ENCODE measurements around the gene ZNF320.
"Not testable (repeated sequence)": the region's sequence is repeated elsewhere in the genome, so short reads cannot be mapped to it uniquely, and the experiment has no call there.

The ZNF320 gene

DNA sequence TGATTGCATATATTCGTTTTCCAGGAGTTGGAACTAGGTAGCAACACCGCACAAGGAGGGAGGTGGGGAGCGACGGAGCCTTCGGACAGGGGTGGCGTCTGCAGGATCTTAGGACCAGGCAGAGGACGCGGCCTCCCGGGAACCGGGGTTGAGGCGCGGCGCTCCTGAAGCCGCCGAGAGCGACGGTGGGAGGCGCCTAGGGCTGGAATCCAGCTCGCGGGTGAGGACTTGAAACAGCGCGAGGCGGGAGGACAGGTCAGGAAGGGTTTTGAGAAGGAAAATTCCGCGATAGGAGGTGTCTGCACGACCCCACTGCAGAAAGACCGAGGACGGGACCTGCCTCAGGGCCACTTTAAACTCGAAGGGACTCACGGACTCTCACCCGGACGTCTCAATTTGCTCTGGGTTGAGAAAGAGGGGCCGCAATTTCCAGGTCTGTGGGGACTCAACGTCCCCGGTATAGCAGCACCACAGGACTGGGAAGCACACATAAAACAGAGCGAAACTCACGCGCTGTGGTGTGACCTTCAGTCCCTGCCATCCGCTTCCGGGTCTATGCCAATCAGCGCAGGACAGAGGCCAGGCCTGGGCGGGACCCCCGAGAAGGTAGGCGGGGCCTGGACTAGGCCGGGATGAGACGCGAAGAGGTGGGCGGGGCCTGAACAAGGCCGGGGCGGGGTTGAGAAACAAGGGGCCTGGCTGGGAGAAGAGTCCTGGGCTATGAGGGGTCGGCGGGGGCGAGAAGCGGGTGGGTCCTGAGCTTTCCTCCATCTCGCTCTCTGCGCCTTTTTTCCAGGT lies at the start of gene ZNF320:
Gene ZNF320, minus strand, starts transcription at position 498 of the 798 bp plus-strand sequence. CDS start 7,380 bp downstream, outside the sequence.
- DNase-seq = peak; percentile 87 to 93

DNA sequence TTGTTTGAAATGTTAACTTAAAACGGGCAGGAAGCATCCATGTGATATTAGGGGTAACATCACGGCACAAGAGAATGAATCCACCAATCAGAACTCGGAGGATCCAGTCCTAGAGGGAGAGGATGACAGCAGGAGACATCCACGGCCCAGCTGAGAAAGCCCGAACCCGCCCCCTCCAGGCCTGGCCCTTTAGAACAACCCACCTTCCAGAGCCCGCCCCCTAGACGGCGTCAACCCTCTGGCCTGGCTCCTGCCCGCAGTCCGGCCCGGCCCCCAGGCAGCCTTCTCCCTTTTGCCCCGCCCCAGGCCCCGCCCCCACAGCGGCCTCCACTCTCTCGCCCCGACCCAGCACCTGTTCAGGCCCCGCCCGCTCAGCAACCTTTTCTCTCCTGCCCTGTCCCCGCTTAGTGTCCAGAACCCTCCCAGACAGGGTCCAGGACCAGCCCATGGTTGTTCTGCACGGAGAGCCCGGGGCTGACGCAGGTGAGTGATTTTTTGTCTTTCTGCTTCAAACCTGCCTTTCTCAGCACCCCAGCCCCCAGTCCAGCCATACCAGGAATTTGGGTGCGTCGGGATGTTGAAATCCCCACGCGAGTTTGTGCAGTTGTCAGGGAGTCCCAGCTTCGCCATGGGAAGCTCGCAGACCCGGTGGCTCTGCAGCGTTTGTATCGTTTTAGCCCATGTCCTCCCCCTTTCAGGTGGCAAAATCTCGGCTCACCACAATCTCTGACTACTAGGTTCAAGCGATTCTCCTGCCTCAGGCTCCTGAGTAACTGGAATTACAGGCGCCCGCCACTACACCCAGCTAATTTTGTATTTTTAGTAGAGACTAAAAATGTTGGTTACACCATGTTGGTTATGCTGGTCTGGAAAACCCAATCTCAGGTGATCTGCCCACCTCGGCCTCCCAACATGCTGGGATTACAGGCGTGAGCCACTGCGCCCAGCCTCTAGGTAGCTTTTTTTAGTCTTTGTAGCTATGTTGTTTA lies 49.2 kb upstream of the ZNF320 start:
- no peak for DNase-seq

DNA sequence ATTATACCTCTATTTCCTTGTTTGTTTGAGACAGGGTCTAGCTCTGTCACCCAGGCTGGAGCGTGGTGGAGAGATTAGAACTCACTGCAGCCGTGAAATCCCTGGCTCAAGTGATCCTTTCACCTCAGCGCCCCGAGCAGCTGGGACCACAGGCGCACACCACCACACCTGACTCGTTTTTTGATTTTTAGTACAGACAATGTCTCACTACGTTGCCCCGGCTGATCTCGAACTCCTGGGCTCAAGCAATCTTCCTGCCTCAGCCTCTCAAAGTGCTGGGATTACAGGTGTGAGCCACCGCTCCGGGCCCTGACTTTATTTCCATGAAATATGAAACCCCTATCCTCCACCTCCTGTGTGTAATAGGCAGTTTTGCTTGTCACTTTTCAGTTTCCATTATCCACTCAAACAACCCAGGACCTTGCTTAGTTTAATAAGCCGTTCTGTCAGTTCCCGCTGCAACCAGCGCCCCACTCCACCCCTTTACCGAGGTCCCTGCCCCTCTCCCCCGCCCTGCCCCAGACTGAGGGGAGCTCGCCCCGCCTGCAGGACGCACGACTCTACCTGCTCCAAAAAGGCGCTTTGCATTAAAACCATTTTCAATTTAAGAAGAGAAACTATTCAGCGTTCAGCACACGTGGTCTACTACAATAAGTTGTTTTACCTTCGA lies 48.4 kb upstream of the ZNF320 start:
- no peak for DNase-seq

DNA sequence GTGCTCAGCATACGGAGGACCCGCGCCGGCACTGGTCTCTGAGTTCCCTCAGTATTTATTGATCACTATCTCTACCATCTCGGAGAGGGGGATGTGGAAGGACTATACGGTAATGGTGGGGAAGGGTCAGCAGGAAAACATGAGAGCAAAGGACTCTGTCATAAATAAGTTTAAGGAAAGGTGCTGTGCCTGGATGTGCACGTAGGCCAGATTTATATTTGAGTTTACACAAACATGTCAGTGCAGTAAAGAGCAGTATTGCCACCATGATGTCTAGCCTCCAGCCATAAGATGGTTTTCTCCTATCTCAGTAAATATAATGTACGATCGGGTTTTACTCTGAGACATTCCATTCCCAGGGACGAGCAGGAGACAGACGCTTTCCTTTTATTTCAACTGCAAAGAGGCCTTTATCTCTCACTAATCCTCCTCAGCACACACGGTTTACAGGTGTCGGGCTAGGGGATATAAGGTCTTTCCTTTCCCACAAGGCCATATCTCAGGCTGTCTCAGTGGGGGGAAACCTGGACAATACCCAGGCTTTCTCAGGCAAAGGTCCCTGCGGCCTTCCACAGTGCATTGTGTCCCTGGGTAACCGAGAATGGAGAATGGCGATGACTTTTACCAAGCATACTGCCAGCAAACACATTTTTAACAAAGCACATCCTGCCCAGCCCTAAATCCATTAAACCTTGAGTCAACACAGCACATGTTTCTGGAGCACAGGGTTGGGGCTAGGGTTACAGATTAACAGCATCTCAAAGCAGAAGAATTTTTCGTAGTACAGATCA lies 47.5 kb upstream of the ZNF320 start:
- DNase-seq = not testable (repeated sequence)

DNA sequence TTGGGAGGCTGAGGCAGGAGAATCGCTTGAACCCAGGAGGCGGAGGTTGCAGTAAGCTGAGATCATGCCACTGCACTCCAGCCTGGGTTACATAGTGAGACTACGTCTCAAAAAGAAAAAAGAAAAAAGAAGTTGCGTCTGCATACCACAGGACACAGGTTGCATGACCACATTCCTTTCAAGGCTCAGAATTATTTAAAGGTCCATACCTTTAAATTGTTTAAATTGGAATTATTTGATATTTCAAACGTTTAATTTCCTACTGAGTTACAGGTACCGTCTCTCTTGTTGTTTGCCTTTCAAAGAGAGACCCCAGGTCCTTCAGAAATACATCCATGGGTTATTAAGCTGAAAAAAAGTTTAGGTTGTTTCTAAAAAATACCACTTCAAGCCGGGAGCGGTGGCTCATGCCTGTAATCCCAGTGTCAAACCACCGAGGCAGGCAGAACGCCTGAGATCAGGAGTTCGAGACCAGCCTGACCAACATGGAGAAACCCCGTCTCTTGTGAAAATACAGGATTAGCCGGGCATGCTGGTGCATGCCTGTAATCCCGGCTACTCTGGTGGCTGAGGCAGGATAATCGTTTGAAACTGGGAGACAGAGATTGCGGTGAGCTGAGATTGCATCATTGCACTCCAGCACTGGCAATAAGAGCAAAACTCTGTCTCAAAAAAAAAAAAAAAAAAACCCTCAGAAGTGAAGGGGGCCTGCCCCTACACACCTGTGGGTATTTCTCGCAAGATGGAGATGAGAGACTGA lies 46.6 kb upstream of the ZNF320 start:
- no peak for DNase-seq

DNA sequence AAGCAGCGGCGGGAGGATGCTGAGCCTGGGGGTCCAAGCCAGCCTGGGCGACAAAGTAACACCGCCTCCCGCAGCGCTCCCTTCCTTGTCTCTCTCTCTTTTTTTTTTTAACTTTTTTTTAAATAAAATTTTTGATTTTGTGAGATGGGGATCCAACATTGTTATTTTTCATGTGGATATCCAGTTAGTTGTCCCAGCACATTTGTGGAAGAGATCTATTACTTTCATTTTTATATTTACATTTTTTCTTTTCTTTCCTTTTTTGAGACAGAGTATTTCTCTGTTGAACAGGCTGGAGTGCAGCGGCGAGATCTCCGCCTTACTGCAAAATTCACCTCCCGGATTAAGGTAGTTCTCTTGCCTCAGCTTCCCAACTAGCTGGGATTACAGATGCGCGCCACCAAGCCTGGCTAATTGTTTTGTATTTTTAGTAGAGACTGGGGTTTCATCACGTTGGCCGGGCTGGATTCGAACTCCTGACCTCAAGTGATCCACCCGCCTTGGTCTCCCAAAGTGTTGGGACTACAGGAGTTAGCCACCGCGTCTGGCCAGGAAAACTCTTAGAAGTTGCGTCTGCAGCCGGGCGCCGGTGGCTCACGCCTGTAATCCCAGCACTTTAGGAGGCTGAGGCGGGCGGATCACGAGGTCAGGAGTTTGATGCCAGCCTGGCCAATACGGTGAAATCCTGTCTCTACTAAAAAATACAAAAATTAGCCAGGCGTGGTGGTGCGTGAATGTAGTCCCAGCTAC lies 45.9 kb upstream of the ZNF320 start:
- DNase-seq = no peak

DNA sequence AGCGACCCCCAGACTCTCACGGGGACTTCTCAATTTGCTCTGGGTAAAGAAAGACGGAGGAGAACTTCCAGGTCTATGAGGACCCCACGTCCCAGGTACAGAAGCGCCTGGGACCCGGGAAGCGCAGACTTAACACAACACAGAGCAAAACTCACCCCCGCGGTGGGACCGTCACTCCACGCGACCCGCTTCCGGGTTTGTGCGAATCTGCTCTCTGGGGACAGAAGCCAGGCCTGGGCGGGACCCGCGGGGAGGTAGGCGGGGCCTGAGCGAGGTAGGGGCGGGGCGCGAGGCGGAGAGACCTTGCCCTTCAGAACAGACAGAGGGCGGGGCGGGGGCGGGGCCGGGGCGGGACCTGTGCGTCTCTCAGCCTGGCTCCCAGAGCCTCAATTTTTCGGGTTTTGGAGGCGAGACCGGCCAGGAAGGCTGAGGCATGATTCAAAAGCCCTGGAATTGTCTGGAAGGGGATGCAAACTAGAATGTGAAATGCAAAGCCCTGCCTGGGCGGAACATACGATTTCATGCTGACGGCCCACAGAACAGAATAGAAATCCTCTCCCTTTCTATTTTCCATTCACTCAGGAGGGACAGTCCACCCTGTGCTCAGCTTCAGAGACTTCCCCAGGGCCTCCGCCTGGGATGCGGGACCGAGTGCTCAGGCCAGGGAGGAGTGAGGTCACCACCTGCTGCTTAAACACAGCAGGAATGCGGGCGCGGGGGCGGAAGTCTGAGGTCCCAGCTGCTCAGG lies 45.1 kb upstream of the ZNF320 start:
- DNase-seq = peak; percentile 59 to 69

DNA sequence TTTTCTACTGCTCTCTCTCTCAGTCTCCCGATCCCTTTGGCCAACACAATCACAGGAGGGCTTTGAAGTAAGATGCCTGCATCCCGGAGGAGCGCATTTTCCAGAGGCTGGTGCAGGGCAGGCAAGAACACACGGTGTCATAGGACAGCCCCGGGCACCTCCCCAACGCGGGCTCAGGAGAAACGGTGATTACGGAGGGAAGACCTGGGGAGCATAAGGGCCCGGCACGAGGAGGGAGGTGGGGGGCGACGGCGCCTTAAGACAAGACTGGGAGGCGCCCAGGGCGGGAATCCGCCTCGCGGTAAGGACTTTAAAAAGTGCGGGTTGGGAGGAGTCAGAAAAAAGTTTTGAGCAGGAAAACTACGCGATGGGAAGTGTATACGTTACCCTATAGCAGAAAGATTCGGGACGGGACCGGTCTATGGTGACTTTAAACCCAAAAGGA lies 44.5 kb upstream of the ZNF320 start:
- no peak for DNase-seq

DNA sequence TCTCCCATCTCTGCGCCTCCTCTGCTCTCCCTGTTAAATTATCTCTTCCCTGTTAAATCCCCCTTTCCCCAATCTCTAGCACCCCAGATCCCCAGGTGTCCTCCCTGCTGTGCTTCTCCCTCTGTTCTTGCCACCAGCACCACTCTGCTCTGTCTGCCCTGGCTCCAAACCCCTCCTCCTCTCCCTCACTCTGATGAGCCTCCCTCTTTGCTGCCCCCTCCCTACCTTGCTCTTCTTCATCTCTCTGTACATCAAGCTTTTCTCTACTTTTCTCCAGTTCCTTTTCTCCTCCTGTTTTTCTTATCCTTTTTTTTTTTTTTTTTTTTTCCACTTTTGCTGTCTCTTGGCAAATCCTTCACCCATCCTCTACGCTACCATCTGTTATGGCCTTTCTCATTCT lies 44.1 kb upstream of the ZNF320 start:
- DNase-seq = not testable (repeated sequence)

DNA sequence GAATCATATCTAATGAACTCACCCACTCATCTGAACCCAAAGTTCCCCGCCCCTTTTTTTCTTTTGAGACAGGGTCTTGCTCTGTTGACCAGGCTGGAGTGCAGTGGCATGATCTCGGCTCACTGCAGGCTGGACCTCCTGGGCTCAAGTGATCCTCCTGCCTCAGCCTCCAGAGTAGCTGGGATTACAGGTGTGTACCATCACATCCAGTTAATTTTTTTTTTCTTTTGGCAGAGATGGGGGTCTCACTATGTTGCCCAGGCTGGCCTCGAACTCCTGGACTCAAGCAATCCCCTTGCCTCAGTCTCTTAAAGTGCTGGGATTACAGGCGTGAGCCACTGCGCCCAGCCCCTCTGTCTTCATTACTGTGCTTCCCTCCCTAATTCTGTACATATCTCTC lies 43.5 kb upstream of the ZNF320 start:
- DNase-seq = not testable (repeated sequence)

DNA sequence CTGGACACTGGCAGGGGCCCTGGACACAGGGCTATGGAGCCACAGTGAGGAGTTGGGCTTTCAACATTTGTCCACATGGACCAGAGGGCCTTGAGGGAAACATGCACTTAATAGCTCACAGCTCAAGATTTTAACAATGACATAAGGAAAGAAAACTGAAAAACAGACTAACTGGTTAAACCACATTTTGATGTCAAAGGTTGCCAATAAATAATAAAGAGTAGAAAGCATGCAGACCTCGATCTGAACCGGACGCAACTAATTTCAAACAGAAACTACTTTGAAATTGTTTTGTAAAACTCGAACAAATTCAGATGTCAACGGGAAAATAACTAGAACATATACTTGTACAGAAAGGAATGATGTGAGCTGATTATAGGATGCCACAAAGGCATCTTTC lies 41.3 kb upstream of the ZNF320 start:
- no peak for DNase-seq

DNA sequence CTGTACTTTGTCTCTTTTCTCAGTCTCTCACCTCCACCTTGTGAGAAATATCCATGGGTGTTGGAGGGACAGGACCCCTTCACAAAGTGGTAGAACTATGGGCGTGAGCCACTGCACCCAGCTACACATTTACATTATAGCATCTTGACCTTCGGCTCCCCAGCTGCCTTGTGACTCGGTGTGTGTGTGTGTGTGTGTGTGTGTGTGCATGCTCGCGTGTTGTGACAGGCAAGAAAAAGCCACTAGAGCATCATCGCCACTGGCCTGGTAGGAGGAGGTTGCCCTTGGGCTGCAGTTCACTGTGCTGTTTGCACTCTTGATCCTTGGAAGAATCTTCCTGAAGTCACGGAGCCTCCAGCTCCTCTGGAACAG lies 39.5 kb upstream of the ZNF320 start:
- DNase-seq = no peak

DNA sequence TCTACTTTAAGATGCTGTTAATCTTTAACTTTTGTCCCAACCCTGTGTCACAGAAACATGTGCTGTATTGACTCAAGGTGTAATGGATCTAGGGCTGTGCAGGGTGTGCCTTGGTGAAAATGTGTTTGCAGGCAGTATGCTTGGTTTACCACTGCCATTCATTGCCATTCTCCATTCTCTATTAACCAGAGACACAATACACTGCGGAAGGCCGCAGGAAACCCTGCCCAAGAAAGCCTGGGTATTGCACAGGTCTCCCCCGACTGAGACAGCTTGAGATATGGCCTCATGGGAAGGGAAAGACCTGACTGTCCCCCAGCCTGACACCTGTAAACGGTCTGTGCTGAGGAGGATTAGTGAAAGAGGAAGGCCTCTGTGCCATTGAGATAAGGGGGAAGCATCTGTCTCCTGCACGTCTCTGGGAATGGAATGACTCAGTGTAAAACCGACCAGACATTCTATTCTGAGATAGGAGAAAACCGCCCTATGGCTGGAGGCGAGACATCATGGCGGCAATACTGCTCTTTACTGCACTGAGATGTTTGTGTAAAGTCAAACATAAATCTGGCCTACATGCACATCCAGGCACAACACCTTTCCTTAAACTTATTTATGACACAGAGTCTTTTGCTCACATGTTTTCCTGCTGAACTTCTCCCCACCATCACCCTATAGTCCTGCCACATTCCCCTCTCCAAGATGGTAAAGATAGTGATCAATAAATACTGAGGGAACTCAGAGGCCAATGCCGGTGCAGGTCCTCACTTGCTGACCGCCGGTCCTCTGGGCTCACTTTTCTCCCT lies 38.9 kb upstream of the ZNF320 start:
- peak; percentile 32 to 49 for DNase-seq

DNA sequence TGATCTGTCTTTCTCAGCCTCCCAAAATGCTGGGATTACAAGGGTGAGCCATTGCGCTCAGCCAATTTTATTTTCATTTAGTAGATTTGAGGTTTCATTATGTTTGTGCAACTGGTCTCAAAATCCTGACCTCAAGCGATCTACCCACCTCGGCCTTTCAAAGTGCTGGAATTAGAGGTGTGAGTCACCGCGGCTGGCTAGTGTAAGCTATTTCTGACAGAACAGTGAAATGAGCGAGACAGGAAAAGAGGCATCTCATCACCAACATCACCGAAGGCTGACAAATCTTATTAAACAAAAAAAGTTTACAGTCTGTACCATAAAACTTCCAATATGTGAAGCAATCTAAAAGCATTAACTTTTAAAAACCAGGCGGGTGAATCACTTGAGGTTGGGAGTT lies 38.0 kb upstream of the ZNF320 start:
- no peak for DNase-seq

DNA sequence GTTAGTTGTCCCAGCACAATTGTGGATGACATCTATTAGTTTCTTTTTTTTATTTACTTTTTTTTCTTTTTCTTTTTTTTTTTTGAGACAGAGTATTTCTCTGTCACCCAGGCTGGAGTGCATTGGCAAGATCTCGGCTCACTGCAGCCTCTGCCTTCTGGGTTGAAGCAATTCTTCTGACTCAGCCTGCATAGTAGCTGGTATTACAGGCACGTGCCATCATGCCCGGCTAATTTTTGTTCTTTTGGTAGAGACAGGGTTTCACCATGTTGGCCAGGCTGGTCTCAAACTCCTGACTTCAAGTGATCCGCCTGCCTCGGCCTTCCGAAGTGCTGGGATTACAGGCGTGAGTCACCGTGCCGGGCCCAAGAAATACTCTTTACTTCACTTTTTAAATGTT lies 27.2 kb upstream of the ZNF320 start:
- DNase-seq = peak in 1 of 2 experiments; percentile 37

DNA sequence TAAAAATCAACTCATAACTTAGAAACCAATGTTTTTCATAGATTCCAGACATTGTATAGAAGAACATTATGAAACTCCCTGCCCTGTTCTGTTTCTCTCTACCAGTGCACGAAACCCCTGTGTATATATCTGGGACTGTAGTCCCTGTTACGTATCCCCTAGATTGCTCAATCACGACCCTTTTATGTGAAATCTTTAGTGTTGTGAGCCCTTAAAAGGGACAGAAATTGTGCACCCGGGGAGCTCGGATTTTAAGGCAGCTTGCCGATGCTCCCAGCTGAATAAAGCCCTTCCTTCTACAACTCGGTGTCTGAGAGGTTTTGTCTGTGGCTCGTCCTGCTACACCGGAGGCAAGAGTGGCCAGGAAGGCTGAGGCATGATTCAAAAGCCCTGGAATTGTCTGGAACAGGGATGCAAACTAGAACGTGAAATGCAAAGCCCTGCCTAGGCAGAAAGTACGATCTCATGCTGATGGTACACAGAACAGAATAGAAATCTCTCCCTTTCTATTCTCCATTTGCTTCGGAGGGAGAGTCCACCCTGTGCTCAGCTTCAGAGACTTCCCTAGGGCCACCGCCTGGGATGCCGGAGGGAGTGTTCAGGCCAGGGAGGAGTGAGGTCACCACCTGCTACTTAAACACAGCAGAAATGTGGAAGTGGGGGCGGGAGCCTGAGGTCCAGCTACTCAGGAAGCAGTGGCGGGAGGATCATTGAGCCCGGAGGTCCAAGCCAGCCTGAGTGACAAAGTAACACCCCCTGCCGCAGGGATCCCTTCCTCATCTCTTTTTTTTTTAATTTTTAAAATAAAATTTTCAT lies 26.6 kb upstream of the ZNF320 start:
- DNase-seq = peak; percentile 70

DNA sequence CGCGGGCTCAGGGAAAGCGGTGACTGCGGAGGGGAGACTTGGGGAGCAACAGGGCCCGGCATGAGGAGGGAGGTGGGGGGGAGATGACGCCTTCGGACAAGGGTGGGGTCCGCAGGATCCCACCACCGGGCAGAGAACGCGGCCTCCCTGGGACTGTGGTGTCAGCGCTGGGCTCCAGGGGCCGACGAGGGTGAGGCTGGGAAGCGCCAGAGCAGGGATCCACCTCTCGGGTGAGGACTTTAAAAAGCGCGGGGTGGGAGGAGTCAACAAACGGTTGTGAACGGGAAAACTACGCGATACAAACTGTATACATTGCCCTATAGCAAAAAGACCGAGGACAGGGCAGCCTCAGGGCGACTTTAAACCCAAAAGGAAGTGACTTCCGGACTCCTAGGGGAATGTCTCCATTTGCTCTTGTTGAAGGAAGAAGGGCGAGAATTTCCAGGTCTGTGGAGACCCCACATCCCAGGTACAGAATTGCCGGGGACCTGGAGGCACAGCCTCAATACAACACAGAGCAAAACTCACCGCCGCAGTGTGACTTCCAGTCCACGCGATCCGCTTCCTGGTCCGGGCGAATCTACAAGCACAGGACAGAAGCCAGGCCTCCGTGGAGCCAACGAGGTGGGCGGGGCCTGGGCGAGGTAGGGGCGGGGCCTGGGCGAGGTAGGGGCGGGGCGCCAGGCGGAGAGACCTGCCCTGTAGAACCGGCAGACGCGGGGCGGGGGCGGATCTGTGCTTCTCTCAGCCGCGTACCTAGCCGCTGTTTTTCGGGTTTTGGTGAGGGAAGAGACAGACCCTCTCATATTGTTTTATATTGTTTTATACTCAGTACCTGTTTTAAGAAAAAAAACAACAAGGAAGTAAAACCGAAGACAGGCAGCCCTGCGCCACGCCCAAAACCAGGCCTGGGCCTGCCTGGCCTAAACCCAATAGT lies 25.7 kb upstream of the ZNF320 start, which contains the start of gene ZNF888:
Gene ZNF888, minus strand, starts transcription at position 588 of the 937 bp plus-strand sequence. CDS start 5,555 bp downstream, outside the sequence.
- peak; percentile 76 to 83 for DNase-seq
